Peyer's patch (tissue), 4 donors: Measurements from ENCODE around the gene ROBO1.

Source experiments
- POLR2A ChIP-seq, 2 donors: fragments of 450-650 bp; IDR thresholded peaks; one replicate each; pipeline ENCODE4 v1.5.1; 2017; ENCODE audit warnings: antibody characterized with exemption in 2 of 2, mild to moderate bottlenecking in 2 of 2, moderate library complexity in 2 of 2
- TF ChIP-seq, protein P1 (sequence below), 6 experiments: fragments of 450-650 bp in 4 of 6; fragments of 200-600 bp in 2 of 6; sonication (generic) in 1 of 6; IDR thresholded peaks; one replicate each; pipeline ENCODE4 v1.5.1; 2017 to 2019; ENCODE audit warnings: antibody characterized with exemption in 6 of 6, mild to moderate bottlenecking in 3 of 6, moderate library complexity in 1 of 6

DNA sequence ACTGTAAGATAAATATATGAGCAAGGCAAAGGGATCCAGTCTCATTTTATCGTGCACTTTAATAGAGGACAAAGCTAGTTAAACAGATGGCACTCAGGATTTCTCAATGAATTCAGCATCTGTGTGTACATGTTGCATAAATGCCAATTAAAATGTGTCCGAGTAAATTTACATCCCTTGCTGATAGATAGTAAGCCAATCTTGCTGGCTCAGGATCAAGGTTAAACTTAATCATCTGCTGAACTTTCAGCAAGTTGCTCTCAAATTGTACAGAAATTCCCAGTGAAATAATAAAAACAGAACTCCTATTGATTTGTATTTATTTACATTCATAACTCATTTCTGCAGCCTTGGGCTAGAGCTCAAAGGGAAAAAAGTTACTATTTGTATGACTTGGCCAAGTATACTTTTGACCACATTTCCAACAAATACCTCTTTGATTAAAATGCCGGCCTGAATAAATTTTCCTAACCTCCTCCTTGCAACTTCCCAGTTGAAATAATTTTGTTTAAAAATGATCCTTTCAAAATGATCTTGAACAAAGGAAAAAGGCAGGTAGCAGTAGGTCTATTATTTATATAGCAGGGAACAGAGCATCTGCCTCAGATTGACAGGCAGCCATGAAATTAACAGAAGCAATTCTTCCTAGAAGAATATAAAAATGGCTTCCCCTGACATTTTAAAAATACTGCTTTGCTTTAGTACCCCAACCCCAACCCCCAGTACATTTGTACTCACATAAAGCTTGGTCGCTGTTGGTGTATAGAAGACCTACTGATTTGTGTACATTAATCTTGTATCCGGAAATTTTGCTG lies 1001.9 kb downstream of the ROBO1 start:
- TF ChIP-seq, protein P1, sequence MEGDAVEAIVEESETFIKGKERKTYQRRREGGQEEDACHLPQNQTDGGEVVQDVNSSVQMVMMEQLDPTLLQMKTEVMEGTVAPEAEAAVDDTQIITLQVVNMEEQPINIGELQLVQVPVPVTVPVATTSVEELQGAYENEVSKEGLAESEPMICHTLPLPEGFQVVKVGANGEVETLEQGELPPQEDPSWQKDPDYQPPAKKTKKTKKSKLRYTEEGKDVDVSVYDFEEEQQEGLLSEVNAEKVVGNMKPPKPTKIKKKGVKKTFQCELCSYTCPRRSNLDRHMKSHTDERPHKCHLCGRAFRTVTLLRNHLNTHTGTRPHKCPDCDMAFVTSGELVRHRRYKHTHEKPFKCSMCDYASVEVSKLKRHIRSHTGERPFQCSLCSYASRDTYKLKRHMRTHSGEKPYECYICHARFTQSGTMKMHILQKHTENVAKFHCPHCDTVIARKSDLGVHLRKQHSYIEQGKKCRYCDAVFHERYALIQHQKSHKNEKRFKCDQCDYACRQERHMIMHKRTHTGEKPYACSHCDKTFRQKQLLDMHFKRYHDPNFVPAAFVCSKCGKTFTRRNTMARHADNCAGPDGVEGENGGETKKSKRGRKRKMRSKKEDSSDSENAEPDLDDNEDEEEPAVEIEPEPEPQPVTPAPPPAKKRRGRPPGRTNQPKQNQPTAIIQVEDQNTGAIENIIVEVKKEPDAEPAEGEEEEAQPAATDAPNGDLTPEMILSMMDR (IDR thresholded peaks at IDR 0.05), result no peak
- TF ChIP-seq POLR2A (IDR thresholded peaks at IDR 0.05), result no peak
